ENCODE results near the gene STK32B.
"Not testable (repeated sequence)": the region's sequence is repeated elsewhere in the genome, so short reads cannot be mapped to it uniquely, and the experiment has no call there.

Gene STK32B

DNA sequence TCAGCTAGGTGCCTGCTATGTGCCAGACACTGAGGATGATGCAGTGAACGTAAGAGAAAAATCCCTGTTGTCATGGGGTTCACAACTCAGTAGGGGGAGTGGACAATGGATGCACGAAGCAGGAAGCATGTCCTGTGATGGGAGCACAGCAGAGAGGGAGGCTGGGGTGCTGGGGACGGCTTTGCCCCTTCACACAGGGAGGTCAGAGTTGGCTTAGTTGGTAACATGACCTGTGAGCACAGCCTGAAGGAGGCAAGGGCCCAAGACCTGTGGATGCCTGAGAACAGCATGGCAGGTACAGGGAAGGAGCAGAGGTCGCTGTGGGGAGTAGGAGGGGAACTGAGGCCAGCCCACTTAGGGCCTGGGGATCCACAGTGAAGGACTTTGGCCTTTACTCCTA lies 109.4 kb downstream of the STK32B start:
- DNase-seq (ENCODE audit: low spot score) = no peak

DNA sequence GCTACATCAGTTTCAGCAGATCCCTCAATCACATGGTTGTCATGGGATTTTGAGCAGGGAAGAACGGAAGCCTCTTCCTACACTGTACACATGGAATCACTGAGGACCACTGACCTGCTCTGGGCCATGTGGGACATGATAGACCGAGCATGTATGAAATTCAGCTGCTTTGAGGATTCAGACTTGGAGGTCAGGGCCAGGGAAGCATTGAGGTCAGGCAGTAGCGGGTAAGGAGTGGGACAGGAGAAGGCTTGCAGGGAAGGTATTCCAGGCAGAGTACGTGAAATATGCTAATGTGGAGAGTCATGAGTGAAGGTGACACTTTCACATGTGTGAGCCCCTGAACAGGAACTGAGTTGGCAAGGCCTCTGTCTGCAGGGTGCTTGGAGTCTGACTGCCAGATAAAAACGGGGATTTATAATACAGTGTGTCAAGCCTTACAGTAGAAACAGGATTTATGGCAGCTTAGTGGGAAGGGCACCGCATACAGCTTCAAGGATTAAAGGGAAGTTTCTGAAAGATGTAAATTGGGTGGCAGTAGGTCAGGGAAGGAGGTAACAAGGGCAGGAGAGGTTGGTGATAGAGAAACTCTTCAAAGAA lies 111.7 kb downstream of the STK32B start:
- no peak for DNase-seq (ENCODE audit: low spot score)

GRCh38 chr4:5164221-5164912 lies 113.1 kb downstream of the STK32B start:
- DNase-seq (ENCODE audit: low spot score) = no peak

DNA sequence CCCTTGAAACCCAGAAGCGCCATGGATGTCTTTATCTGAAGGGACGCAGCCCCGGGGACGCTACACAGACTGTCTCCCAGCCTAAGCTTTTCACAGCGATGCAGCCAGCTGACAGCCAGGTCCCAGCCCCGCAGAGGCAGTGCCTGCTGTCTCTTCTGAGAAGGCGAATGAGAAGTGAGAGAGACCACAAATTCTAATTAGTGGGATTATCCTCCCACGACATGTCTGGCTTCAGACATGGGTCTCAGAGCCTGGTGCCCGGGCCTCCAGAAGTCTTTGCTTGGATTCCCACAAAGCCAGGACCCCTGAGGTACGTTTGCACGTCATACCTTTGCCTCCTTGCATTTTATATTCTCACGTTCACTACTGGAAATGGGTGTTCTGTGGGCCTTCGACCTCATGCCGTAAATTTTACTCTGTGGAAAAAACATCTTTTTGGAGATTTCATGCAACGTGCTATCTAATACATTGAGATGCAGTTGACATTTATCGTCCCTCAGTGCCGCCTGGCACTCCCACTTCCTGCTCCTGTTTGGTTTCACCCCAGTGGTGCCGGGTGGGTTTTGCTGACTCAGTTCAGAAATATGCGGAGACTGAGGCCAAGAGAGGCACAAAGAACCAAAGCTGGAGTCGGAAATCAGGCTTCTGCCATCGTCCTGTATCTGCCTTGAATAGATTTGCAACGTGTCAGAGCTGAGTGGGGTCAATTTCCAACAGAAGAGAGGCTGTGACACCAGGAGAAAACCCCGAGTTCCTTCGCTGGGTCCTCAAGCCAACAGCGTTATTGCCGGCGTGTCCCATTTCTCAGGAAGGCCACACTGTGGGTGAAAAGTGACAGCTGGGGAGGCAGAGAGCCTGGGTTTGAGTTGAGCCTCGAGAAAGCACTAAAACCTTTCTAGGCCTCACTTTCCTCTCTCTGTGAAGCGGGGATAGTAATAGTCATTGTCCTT lies 114.4 kb downstream of the STK32B start:
- DNase-seq (ENCODE audit: low spot score) = no peak

DNA sequence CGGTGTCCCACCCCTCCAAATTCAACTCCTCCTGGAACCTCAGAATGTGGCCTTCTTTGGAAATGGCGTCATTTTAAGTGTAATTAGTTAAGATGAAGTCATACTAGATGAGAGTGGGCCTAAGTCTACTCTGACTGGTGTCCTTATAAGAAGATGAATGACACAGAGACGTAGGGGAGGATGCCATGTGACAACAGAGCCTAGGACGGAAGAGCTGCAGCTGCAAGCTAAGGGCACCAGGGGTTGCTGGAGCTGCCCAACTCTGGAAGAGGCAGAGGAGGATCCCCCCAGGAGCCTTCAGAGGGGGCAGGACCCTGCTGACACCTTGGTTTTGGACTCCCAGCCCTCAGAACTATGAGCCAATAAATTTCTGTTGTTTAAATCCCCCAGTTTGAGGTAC lies 115.1 kb downstream of the STK32B start:
- no peak for DNase-seq (ENCODE audit: low spot score)

- DNase-seq (ENCODE audit: low spot score) = no peak
These were observed 117.6 kb downstream of the STK32B start for GRCh38 chr4:5168891-5169290.

- not testable (repeated sequence) for DNase-seq (ENCODE audit: low spot score)
These were observed 124.6 kb downstream of the STK32B start for GRCh38 chr4:5175836-5176235.

- DNase-seq (ENCODE audit: low spot score) = no peak
These were observed 133.3 kb downstream of the STK32B start for GRCh38 chr4:5184606-5185005.

DNA sequence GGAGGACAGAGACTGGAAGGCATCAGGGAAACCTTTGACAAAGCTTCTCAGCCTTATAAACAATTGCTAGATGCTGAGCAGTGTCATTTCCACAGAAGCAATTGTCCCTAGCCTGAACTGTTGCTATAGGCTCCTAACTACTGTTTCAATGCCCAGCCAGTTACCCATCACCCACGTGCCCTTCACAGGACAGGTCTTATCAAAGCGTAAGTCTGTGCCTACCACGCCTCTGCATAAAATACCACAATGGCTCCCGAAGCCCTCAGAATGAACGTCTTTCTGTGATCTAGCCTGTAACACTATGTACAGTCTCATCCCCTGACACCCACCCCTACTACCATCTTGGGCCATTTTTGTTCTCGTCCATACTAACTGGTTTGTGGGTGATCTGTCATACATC lies 134.3 kb downstream of the STK32B start:
- DNase-seq (ENCODE audit: low spot score) = no peak

GRCh38 chr4:5186271-5187064 lies 135.2 kb downstream of the STK32B start:
- no peak for DNase-seq (ENCODE audit: low spot score)

DNA sequence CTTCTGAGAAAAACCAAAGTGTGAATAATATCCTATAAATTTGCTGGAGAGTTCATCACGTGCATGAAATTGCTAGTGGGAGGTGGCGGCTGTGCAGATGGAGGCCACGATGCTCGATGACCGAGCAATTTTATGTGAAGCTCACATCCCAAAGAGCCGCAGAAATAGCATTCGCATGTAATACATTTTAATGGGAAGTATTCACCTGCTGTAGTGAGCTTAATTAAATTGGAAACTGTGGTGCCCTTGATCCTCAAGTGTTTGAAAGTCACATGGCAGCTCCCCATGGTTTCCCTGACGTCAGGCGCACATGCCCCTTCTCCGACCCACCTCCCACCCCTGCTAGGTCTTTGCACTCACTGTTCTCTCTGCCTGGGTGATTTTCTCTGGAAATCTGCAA lies 136.8 kb downstream of the STK32B start:
- no peak for DNase-seq (ENCODE audit: low spot score)

- DNase-seq (ENCODE audit: low spot score) = no peak
These were observed 140.6 kb downstream of the STK32B start for GRCh38 chr4:5191831-5192230.

GRCh38 chr4:5192271-5192670 lies 141.0 kb downstream of the STK32B start:
- no peak for DNase-seq (ENCODE audit: low spot score)

GRCh38 chr4:5192678-5193077 lies 141.4 kb downstream of the STK32B start:
- no peak for DNase-seq (ENCODE audit: low spot score)

DNA sequence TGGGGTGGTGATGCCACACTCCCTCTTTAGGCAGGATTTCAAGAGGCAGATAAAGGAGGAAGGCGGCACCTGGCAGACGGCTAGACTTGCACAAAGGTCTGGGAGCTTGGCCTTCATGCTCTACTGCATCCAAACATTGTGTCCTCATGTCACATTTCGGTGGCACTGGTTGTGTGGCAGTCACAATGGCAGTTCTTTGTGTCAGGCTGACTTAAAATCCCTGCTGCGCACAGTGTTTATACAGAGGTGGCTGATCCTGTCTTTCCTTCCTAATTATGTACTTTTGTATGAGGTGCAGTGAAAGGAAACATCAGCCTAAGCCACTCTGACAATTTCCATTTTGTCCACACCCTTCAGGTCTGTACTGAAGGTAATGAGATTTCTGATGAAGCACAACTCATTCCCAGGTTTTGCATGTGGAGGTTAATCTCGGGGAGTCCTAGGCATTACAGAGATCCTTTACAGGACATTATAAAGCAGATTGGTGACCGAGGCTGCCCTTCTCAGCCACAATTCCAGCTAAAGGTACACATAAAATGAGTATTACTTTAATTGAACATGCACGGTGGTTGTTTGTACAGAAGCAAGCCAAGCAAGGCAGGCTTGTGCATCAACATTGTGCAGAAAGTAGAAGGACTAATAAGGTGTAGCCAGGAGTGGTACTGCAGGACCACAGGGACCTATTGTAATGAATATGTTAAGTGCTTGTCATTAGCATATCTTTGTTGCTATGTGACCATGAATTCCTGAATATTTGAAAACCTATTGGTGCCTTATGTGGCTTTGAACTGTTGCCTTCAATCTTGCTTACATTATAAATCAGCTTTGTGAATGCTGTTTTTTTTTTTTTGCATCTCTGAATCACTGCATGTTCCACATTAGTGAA lies 147.6 kb downstream of the STK32B start:
- DNase-seq (ENCODE audit: low spot score) = no peak

GRCh38 chr4:5199912-5200311 lies 148.6 kb downstream of the STK32B start:
- no peak for DNase-seq (ENCODE audit: low spot score)

DNA sequence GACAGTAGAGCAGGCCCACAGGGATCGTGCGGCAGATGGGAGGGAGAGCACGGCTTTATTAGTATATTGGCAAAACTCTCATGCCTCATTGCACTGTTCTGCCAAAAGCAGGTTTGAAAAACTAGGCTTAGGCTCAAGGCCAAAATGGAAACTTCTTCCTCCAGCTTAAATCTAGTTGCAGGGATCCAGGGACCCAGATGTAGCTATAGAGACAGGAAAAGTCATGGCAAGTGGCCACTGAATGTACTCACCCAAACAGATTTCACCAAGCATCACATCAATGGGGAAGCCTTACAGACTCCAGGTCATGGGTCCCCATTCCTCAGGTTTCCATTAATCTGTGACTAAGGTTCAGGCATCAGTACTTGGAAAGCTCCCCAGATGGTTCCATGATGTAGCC lies 149.2 kb downstream of the STK32B start:
- no peak for DNase-seq (ENCODE audit: low spot score)

DNA sequence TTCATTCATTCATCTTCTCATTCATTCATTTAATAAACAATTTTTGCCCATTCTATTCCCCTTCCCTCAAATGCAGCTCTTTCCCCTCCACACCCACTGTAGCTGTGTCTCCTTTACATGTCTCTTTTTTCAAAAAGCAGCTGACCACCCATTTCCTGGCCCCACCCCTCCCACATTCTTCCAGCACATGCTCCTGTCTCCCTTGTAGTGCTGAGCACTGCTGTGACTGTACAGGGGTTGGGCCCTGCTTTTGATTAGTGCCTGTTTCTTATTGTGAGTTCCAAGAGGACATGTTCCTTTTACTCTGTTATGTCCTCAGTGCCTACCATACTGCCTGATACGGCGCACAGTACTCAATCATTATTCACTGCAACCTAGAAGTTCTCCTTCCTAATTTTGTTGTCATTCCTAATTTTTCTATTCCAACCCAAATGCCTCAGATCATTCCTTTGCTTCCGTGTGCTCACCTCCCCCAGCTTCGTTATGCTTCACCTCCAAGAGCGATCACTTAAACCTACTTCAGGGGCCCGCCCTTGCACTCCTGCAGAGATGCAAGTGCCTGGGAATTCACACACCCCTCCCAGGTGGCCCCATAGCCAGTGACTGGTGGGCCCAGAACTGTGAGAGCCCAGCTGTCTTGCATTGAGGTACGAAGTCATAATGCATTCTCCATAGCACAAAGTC lies 152.2 kb downstream of the STK32B start:
- DNase-seq (ENCODE audit: low spot score) = no peak

DNA sequence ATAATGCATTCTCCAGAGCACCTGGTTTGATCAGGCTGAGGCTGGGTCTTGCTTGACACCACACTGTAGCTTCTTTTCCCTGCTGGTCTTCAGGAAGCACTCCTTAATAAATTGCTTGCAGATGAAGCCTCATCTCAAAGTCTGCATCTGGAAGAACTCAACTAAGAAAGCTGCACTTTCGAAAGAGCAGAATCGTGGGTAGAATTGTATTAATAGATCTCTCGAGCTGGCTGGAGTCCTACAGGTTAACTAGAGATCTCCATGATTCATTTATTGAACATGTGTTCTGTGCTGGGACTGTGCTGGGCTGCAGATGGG lies 152.7 kb downstream of the STK32B start:
- no peak for DNase-seq (ENCODE audit: low spot score)

GRCh38 chr4:5204781-5205180 lies 153.5 kb downstream of the STK32B start:
- DNase-seq (ENCODE audit: low spot score) = no peak

All from globus pallidus (tissue), 1 donor.